IPS-18a (cell line): ENCODE data around the gene FAF1.
"Not testable (repeated sequence)": the region's sequence is repeated elsewhere in the genome, so short reads cannot be mapped to it uniquely, and the experiment has no call there.

ENCODE experiments used
- H3K27ac ChIP-seq: one replicate; pipeline ENCODE4 v1.5.1; 2013; ENCODE audit warnings: low read length
- H3K27me3 ChIP-seq: one replicate; pipeline ENCODE4 v1.6.1; 2013; ENCODE audit warnings: mild to moderate bottlenecking, low read length; ENCODE audit not compliant: control insufficient read depth, insufficient read depth
- H3K36me3 ChIP-seq: one replicate; pipeline ENCODE4 v1.6.1; 2013; ENCODE audit warnings: low read depth, low read length; ENCODE audit not compliant: control insufficient read depth
- H3K4me1 ChIP-seq: one replicate; pipeline ENCODE4 v1.6.1; 2013; ENCODE audit warnings: low read depth, low read length; ENCODE audit not compliant: control insufficient read depth
- H3K4me3 ChIP-seq: one replicate; pipeline ENCODE4 v1.5.1; 2013; ENCODE audit warnings: low read length
- H3K9ac ChIP-seq: one replicate; pipeline ENCODE4 v1.6.1; 2013; ENCODE audit warnings: mild to moderate bottlenecking, low read length, moderate library complexity
- H3K9me3 ChIP-seq: one replicate; pipeline ENCODE4 v1.6.1; 2013; ENCODE audit warnings: low read depth, low read length; ENCODE audit not compliant: control insufficient read depth

The FAF1 gene

DNA sequence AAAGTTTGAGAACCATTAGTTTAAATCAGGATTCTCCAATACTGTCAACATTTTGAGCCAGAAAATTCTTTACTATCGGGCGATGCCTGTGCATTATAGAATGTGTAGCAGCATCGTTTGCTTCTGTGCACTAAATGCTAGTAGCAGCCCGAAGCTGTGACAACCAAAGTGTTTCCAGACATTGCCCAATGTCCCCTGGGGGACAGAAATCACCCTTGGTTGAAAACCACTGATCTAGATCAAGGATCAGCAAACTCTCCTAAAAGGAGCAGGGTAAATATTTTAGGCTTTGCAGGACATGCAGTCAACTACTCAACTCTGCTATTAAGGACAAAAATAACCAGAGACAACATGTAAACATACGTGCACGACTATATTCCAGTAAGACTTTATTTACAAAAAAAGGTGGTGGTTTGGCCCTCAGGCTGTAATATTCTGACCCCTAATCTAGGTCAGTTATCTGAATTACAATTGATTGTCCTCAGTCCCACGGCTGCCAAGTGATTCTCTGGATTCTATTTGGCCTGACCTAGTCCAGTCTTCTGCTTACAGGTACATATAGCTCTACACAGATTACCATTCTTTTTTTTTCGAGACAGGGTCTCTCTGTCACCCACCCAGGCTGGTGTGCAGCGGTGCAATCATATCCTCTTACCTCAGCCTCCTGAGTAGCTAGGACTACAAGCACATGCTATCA, 10.6 kb downstream of the FAF1 start:
- no peak overlapping the region for H3K27ac ChIP-seq
- no peaks in the 10 kb centered on the region for H3K9me3 ChIP-seq
- no peak overlapping the region for H3K4me3 ChIP-seq
- H3K36me3 ChIP-seq = no peaks in the 10 kb centered on the region
- H3K4me1 ChIP-seq = no peaks in the 10 kb centered on the region
- no peaks in the 10 kb centered on the region for H3K27me3 ChIP-seq
- no peak overlapping the region for H3K9ac ChIP-seq

DNA sequence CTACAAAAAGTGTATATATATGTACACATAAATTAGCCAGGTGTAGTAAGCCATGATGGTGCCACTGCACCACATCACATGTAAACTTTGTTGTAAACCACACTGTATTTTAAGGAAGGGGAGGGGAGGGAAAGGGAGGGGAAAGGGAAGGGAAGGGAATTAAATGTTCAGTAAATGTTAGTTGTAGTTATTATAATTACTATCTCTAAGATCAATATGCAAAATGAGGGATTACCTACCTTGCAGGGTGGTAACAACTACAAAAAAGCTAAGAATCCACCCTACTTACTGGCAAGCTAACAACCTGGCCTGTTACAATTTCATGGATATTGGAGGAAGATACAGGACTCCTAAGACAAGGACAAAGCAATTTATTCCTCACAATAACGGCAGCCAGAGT, 17.7 kb downstream of the FAF1 start:
- H3K9ac ChIP-seq = no peak overlapping the region
- H3K27ac ChIP-seq = no peak overlapping the region
- H3K36me3 ChIP-seq = no peaks in the 10 kb centered on the region
- no peaks in the 10 kb centered on the region for H3K27me3 ChIP-seq
- H3K9me3 ChIP-seq = no peaks in the 10 kb centered on the region
- H3K4me1 ChIP-seq = no peaks in the 10 kb centered on the region
- H3K4me3 ChIP-seq = no peak overlapping the region

DNA sequence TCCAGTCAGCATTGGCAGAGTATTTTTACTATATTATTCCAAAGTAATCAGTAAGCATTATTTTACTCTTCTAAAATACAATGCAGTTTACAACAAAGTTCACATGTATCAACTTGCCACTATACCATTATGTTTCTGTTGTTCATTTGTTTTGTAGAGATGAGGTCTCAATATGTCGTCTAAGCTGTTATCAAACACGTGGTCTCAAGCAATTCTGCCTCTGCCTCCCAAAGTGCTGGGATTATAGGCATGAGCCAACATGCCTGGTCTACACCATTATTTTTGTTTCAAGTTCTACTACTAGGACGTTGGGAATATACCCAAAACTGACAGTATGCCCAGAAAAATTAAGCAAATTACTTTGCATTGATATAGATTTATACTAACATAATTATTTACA, 19.8 kb downstream of the FAF1 start:
- Histone ChIP-seq H3K27ac (no peak overlapping the region), H3K4me1 (no peaks in the 10 kb centered on the region), H3K9me3 (no peaks in the 10 kb centered on the region), H3K27me3 (no peaks in the 10 kb centered on the region), H3K9ac (no peak overlapping the region), H3K4me3 (no peak overlapping the region), H3K36me3 (no peaks in the 10 kb centered on the region)

DNA sequence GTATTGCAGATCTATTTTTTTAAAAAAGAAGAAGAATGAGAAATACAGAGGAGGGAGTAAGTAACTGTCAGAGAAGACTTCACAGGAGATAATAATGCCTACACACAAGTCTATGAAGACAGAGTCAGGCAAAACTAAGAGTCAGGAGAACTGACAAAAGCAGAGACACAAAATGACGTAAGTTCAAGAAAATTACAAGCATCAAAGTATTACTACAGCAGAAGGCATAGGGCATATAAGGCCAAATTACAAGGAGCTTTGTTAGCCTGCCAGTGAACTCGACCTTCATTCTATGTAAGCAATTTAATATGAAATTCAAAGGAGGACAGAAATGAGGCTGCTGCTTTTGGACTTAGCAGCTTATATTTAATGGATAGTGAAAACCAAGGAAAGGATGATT, 23.7 kb downstream of the FAF1 start:
- H3K9ac ChIP-seq = no peak overlapping the region
- H3K27ac ChIP-seq = no peak overlapping the region
- H3K36me3 ChIP-seq = no peaks in the 10 kb centered on the region
- no peaks in the 10 kb centered on the region for H3K27me3 ChIP-seq
- H3K9me3 ChIP-seq = no peaks in the 10 kb centered on the region
- no peaks in the 10 kb centered on the region for H3K4me1 ChIP-seq
- H3K4me3 ChIP-seq = no peak overlapping the region

DNA sequence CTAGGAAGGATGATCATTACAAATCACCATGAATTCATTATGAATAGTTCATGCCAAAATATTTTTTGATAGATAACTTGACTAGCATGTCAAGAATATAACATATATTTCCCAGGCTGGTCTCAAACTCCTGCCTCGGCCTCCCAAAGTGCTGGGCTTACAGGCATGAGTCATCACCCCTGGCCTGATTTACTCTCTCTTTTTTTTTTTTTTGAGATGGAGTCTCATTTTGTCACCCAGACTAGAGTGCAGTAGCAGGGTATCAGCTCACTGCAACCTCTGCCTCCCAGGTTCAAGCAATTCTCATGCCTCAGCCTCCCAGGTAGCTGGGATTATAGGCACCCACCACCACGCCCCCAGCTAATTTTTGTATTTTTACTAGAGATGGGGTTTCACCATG, 24.8 kb downstream of the FAF1 start:
- not testable (repeated sequence) for H3K9me3 ChIP-seq, H3K27me3 ChIP-seq, H3K9ac ChIP-seq, H3K4me3 ChIP-seq, H3K27ac ChIP-seq, H3K4me1 ChIP-seq, H3K36me3 ChIP-seq

DNA sequence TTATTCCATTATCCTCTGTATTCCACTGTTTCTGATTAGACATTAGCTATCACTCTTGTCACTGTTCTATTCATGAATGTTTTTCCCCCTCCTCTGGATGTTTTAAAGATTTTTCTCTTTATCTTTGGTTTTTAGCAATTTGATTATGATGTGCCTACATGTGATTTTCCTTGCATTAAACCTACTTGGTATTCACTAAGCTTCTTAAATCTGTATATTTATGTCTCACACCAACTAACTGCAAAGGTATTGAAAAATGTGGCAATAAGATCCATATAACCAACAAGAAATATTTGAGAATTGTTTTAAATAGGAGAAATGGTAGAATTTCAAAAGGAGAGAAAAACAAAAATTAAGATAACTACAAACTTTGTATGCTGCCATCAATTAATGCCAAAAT, 25.2 kb downstream of the FAF1 start:
- no peaks in the 10 kb centered on the region for H3K36me3 ChIP-seq
- no peak overlapping the region for H3K27ac ChIP-seq
- no peaks in the 10 kb centered on the region for H3K27me3 ChIP-seq
- H3K4me1 ChIP-seq = no peaks in the 10 kb centered on the region
- no peak overlapping the region for H3K4me3 ChIP-seq
- H3K9me3 ChIP-seq = no peaks in the 10 kb centered on the region
- H3K9ac ChIP-seq = no peak overlapping the region

DNA sequence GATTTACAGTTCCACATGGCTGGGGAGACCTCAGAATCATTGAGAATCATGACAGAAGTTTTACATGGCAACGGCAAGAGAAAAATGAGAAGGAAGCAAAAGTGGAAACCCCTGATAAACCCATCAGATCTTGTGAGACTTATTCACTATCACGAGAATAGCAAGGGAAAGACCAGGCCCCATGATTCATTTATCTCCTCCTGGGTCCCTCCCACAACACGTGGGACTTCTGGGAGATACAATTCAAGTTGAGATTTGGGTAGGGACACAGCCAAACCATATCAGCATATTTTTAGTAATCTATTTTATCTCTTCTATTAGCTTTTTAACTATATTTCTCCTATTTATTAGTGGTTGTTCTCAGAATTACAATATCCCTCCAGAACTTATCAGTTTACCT, 26.3 kb downstream of the FAF1 start:
- H3K9ac ChIP-seq, H3K9me3 ChIP-seq, H3K27ac ChIP-seq, H3K36me3 ChIP-seq, H3K4me3 ChIP-seq, H3K4me1 ChIP-seq, H3K27me3 ChIP-seq: not testable (repeated sequence)

DNA sequence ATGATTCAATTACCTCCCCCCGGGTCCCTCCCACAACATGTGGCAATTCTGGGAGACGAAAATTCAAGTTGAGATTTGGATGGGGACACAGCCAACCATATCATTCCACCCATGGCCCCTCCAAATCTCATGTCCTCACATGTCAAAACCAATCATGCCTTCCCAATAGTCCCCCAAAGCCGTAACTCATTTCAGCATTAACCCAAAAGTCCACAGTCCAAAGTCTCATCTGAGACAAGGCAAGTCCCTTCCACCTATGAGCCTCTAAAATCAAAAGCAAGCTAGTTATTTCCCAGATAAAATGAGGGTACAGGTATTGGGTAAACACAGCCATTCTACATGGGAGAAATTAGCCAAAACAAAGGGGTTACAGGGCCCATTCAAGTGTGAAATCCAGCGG, 28.0 kb downstream of the FAF1 start:
- not testable (repeated sequence) for H3K27me3 ChIP-seq, H3K9me3 ChIP-seq, H3K4me1 ChIP-seq, H3K36me3 ChIP-seq, H3K27ac ChIP-seq, H3K9ac ChIP-seq, H3K4me3 ChIP-seq

DNA sequence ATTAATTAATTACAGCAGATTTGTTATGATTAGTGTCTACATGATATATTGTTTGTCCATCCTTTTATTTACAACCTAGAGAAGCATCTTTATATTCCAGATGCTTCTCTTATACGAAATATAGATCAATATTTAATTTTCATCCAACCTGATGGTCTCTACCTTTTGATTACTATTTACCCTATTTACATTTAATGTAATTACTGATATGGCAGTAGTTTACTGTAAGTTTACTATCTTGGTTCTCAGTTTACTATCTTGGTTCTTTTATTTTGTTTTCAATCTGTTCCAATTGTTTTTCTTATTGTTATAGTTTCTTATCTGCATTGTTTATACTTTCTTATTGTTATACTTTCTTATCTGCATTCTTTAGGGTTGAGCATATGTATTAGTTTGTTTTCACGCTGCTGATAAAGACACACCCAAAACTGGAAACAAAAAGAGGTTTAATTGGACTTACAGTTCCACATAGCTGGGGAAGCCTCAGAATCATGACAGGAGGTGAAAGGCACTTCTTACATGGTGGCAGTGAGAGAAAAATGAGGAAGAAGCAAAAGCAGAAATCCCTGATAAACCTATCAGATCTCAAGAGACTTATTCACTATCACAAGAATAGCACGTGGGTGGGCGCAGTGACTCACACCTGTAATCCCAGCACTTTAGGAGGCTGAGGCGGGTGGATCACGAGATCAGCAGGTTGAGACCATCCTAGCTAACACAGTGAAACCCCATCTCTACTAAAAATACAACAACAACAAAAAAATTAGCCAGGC, 28.9 kb downstream of the FAF1 start:
- Histone ChIP-seq H3K4me3 (no peak overlapping the region), H3K4me1 (no peaks in the 10 kb centered on the region), H3K9ac (no peak overlapping the region), H3K27me3 (no peaks in the 10 kb centered on the region), H3K36me3 (no peaks in the 10 kb centered on the region), H3K9me3 (no peaks in the 10 kb centered on the region), H3K27ac (no peak overlapping the region)

DNA sequence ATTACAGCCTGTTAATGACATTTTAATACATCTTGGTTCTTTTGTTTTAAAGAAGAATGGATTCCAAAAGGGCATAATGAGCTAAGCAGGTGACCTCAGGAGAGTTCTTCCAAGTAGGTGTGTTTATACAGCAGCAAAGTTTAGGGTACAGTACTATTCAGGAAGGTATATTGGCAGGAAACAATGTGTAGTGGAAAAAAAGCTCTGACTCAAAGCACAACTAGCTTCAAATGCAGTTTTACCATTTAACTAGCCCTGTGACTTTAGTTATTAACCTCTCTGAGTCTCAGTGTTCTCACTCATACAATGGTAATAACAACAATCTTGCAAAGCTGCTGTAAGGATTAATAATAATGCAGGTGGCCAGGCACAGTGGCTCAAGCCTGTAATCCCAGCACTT, 29.9 kb downstream of the FAF1 start:
- no peaks in the 10 kb centered on the region for H3K36me3 ChIP-seq
- no peaks in the 10 kb centered on the region for H3K4me1 ChIP-seq
- H3K27me3 ChIP-seq = no peaks in the 10 kb centered on the region
- no peak overlapping the region for H3K9ac ChIP-seq
- H3K27ac ChIP-seq = no peak overlapping the region
- H3K4me3 ChIP-seq = no peak overlapping the region
- H3K9me3 ChIP-seq = no peaks in the 10 kb centered on the region

DNA sequence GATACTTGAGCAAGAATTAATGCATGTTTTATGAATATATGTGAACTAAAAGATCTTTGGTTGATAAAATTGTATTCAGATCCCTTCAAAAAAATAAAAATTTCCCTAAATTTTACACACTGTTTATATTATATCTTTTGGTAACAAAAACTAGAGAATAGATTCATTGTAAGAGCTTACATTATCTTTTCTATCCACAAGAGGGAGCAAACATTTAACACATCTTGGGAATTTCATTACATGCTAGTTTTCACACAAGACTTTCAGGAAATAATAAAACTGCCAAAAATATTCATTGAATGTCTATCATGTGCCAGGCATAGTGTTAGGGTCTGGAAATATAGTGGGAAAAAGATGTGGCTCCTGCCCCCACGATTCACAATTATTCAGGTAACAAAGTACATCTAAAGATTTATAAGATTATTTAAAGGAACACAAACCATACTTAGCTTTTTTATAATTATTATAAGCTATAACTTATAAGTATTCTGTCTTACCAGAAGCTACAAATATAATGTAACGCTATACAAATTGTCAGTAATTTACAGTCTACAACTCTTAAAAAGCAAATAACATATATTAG, 30.6 kb downstream of the FAF1 start:
- Histone ChIP-seq H3K4me1 (no peaks in the 10 kb centered on the region), H3K4me3 (no peak overlapping the region), H3K27me3 (no peaks in the 10 kb centered on the region), H3K27ac (no peak overlapping the region), H3K36me3 (no peaks in the 10 kb centered on the region), H3K9ac (no peak overlapping the region), H3K9me3 (no peaks in the 10 kb centered on the region)

DNA sequence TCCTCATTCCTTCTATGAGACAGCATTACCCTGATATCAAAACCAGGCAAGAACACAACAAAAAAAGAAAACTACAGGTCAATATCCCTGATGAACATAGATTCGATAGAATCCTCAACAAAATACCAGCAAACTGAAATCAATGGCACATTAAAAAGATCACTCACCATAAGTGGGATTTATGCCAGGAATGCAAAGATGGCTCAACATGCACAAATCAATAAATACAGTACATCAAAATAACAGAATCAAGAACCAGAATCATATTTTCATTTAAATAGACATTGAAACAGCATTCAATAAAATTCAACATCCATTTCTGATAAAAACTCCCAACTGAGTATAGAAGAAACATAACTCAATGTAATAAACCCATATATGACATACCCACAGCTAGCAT, 36.5 kb downstream of the FAF1 start:
- Histone ChIP-seq H3K27me3 (no peaks in the 10 kb centered on the region), H3K4me3 (no peak overlapping the region), H3K9ac (no peak overlapping the region), H3K27ac (no peak overlapping the region), H3K9me3 (no peaks in the 10 kb centered on the region), H3K4me1 (no peaks in the 10 kb centered on the region), H3K36me3 (no peaks in the 10 kb centered on the region)
